Stomach smooth muscle (tissue), 2 donors: ENCODE measurements around the gene ZFHX3.

ENCODE experiments used
- H3K27ac ChIP-seq: one replicate; pipeline ENCODE4 v1.7.0; 2013; ENCODE audit warnings: mild to moderate bottlenecking, low read length, inconsistent platforms
- H3K27me3 ChIP-seq, 2 donors: one replicate each; pipeline ENCODE4 v1.7.0; 2013; ENCODE audit warnings: low read length in 2 of 2; ENCODE audit not compliant: insufficient read depth in 2 of 2, control insufficient read depth in 1 of 2
- H3K36me3 ChIP-seq, 2 donors: one replicate each; pipeline ENCODE4 v1.7.0; 2013; ENCODE audit warnings: low read length in 2 of 2; ENCODE audit not compliant: control insufficient read depth in 2 of 2, insufficient read depth in 2 of 2
- H3K4me1 ChIP-seq: one replicate; pipeline ENCODE4 v1.7.0; 2013; ENCODE audit warnings: low read length; ENCODE audit not compliant: control insufficient read depth, insufficient read depth
- H3K4me3 ChIP-seq, 2 donors: one replicate each; pipeline ENCODE4 v1.7.0; 2013; ENCODE audit warnings: low read length in 2 of 2
- H3K9ac ChIP-seq, 2 donors: one replicate each; pipeline ENCODE4 v1.7.0; 2013; ENCODE audit warnings: low read length in 2 of 2, mild to moderate bottlenecking in 1 of 2
- H3K9me3 ChIP-seq, 2 donors: one replicate each; pipeline ENCODE4 v1.7.0; 2013; ENCODE audit warnings: low read length in 2 of 2; ENCODE audit not compliant: control insufficient read depth in 2 of 2
- donor health status: healthy.
- donor health status: Pancreatic carcinoma.

ZFHX3 gene

GRCh38 chr16:72947379-72948237 is 100.3 kb downstream of the ZFHX3 start:
- Histone ChIP-seq H3K27me3 (no peaks in the 10 kb centered on the region), H3K4me3 (peak overlapping the region in 1 of 2 donors; percentile 35), H3K9me3 (no peaks in the 10 kb centered on the region), H3K27ac (peak overlapping the region; percentile 66), H3K36me3 (peaks cover 0 to 15% of the 10 kb centered on the region in 2 donors), H3K9ac (peak overlapping the region in 1 of 2 donors; percentile 42), H3K4me1 (peaks cover 44% of the 10 kb centered on the region)

GRCh38 chr16:72946474-72947194 is 101.3 kb downstream of the ZFHX3 start:
- Histone ChIP-seq H3K27ac (peak overlapping the region; percentile 66), H3K4me3 (peak overlapping the region in 1 of 2 donors; percentile 44), H3K4me1 (peaks cover 36% of the 10 kb centered on the region), H3K9ac (no peak overlapping the region), H3K27me3 (no peaks in the 10 kb centered on the region), H3K9me3 (no peaks in the 10 kb centered on the region), H3K36me3 (peaks cover 0 to 15% of the 10 kb centered on the region in 2 donors)

- Histone ChIP-seq H3K4me1 (peaks cover 36% of the 10 kb centered on the region), H3K4me3 (no peak overlapping the region), H3K27me3 (no peaks in the 10 kb centered on the region), H3K9ac (no peak overlapping the region), H3K36me3 (peaks cover 0 to 15% of the 10 kb centered on the region in 2 donors), H3K27ac (peak overlapping the region; percentile 66), H3K9me3 (no peaks in the 10 kb centered on the region)
Measured at GRCh38 chr16:72946063-72946462, 101.9 kb downstream of the ZFHX3 start.

GRCh38 chr16:72945611-72946010 is 102.3 kb downstream of the ZFHX3 start:
- H3K27ac ChIP-seq = peak overlapping the region; percentile 66
- no peak overlapping the region for H3K4me3 ChIP-seq
- H3K27me3 ChIP-seq = no peaks in the 10 kb centered on the region
- peaks cover 0 to 15% of the 10 kb centered on the region in 2 donors for H3K36me3 ChIP-seq
- no peaks in the 10 kb centered on the region for H3K9me3 ChIP-seq
- no peak overlapping the region for H3K9ac ChIP-seq
- peaks cover 36% of the 10 kb centered on the region for H3K4me1 ChIP-seq

GRCh38 chr16:72944757-72945485 is 103.0 kb downstream of the ZFHX3 start:
- no peak overlapping the region for H3K9ac ChIP-seq
- peak overlapping the region; percentile 0 for H3K27ac ChIP-seq
- H3K27me3 ChIP-seq = no peaks in the 10 kb centered on the region
- no peak overlapping the region for H3K4me3 ChIP-seq
- peaks cover 0 to 9% of the 10 kb centered on the region in 2 donors for H3K36me3 ChIP-seq
- no peaks in the 10 kb centered on the region for H3K9me3 ChIP-seq
- H3K4me1 ChIP-seq = peaks cover 36% of the 10 kb centered on the region

GRCh38 chr16:72942021-72942420 is 105.9 kb downstream of the ZFHX3 start:
- Histone ChIP-seq H3K4me3 (no peak overlapping the region), H3K4me1 (peaks cover 43% of the 10 kb centered on the region), H3K27me3 (no peaks in the 10 kb centered on the region), H3K9ac (no peak overlapping the region), H3K9me3 (no peaks in the 10 kb centered on the region), H3K27ac (no peak overlapping the region), H3K36me3 (peaks cover 0 to 3% of the 10 kb centered on the region in 2 donors)

GRCh38 chr16:72940886-72941285 is 107.0 kb downstream of the ZFHX3 start:
- H3K27me3 ChIP-seq = no peaks in the 10 kb centered on the region
- no peaks in the 10 kb centered on the region for H3K9me3 ChIP-seq
- peaks cover 0 to 5% of the 10 kb centered on the region in 2 donors for H3K36me3 ChIP-seq
- no peak overlapping the region for H3K4me3 ChIP-seq
- no peak overlapping the region for H3K27ac ChIP-seq
- no peak overlapping the region for H3K9ac ChIP-seq
- H3K4me1 ChIP-seq = peaks cover 38% of the 10 kb centered on the region

GRCh38 chr16:72939247-72939646 is 108.7 kb downstream of the ZFHX3 start:
- peak overlapping the region; percentile 55 for H3K27ac ChIP-seq
- no peaks in the 10 kb centered on the region for H3K27me3 ChIP-seq
- H3K9me3 ChIP-seq = no peaks in the 10 kb centered on the region
- peak overlapping the region in 1 of 2 donors; percentile 35 for H3K9ac ChIP-seq
- H3K4me3 ChIP-seq = peak overlapping the region in 1 of 2 donors; percentile 63
- H3K36me3 ChIP-seq = peaks cover 0 to 5% of the 10 kb centered on the region in 2 donors
- H3K4me1 ChIP-seq = peaks cover 40% of the 10 kb centered on the region

- Histone ChIP-seq H3K27me3 (no peaks in the 10 kb centered on the region), H3K27ac (peak overlapping the region; percentile 55), H3K4me3 (peak overlapping the region in 1 of 2 donors; percentile 63), H3K4me1 (peaks cover 40% of the 10 kb centered on the region), H3K36me3 (peaks cover 0 to 2% of the 10 kb centered on the region in 2 donors), H3K9me3 (no peaks in the 10 kb centered on the region), H3K9ac (peak overlapping the region in 1 of 2 donors; percentile 35)
Measured at GRCh38 chr16:72938795-72939164, 109.1 kb downstream of the ZFHX3 start.
